Measurements from ENCODE around the gene FOSB.

FOSB gene

GRCh38 chr19:45442408-45442777, 25.4 kb upstream of the FOSB start:
- peaks cover 33% of the 10 kb centered on the region for H3K4me1 Mint-ChIP-seq
- no peak for TF ChIP-seq CTCF (IDR thresholded peaks at IDR 0.05; ENCODE audit: unreplicated experiment in 3 of 3)
- H3K27me3 Mint-ChIP-seq (ENCODE audit: low read depth): no peaks in the 10 kb centered on the region
- H3K27ac Mint-ChIP-seq: peak overlapping the region; percentile 24 to 59 (median 34)
- H3K4me3 Mint-ChIP-seq: peak overlapping the region; percentile 81 to 92 (median 85)
- H3K36me3 Mint-ChIP-seq (ENCODE audit: low read depth): no peaks in the 10 kb centered on the region
- H3K9me3 Mint-ChIP-seq: no peaks in the 10 kb centered on the region

- no peaks in the 10 kb centered on the region for H3K27me3 Mint-ChIP-seq (ENCODE audit: low read depth)
- peaks cover 36% of the 10 kb centered on the region for H3K4me1 Mint-ChIP-seq
- H3K4me3 Mint-ChIP-seq: peak overlapping the region; percentile 81 to 92 (median 85)
- H3K9me3 Mint-ChIP-seq: no peaks in the 10 kb centered on the region
- no peak for TF ChIP-seq CTCF (IDR thresholded peaks at IDR 0.05; ENCODE audit: unreplicated experiment in 3 of 3)
- no peaks in the 10 kb centered on the region for H3K36me3 Mint-ChIP-seq (ENCODE audit: low read depth)
- H3K27ac Mint-ChIP-seq: peak overlapping the region; percentile 24 to 59 (median 34)
Measured at GRCh38 chr19:45442778-45443461, 24.9 kb upstream of the FOSB start.

GRCh38 chr19:45443462-45444317, 24.1 kb upstream of the FOSB start:
- no peaks in the 10 kb centered on the region for H3K9me3 Mint-ChIP-seq
- no peaks in the 10 kb centered on the region for H3K36me3 Mint-ChIP-seq (ENCODE audit: low read depth)
- H3K27ac Mint-ChIP-seq: peak overlapping the region; percentile 66 to 92 (median 73)
- peaks cover 36% of the 10 kb centered on the region for H3K4me1 Mint-ChIP-seq
- no peaks in the 10 kb centered on the region for H3K27me3 Mint-ChIP-seq (ENCODE audit: low read depth)
- H3K4me3 Mint-ChIP-seq: peak overlapping the region; percentile 90 to 92 (median 92)
- no peak for TF ChIP-seq CTCF (IDR thresholded peaks at IDR 0.05; ENCODE audit: unreplicated experiment in 3 of 3)

- Mint-ChIP-seq H3K27me3 (ENCODE audit: low read depth) (no peaks in the 10 kb centered on the region), H3K36me3 (ENCODE audit: low read depth) (no peaks in the 10 kb centered on the region), H3K9me3 (no peaks in the 10 kb centered on the region), H3K4me1 (peaks cover 42% of the 10 kb centered on the region), H3K4me3 (peak overlapping the region; percentile 55 to 92 (median 70)), H3K27ac (peak overlapping the region; percentile 67 to 92 (median 76))
- no peak for TF ChIP-seq CTCF (IDR thresholded peaks at IDR 0.05; ENCODE audit: unreplicated experiment in 3 of 3)
Measured at GRCh38 chr19:45444318-45445041, 23.3 kb upstream of the FOSB start.

GRCh38 chr19:45445139-45445538, 22.7 kb upstream of the FOSB start:
- no peaks in the 10 kb centered on the region for H3K36me3 Mint-ChIP-seq (ENCODE audit: low read depth)
- H3K9me3 Mint-ChIP-seq: no peaks in the 10 kb centered on the region
- peaks cover 44% of the 10 kb centered on the region for H3K4me1 Mint-ChIP-seq
- no peaks in the 10 kb centered on the region for H3K27me3 Mint-ChIP-seq (ENCODE audit: low read depth)
- H3K27ac Mint-ChIP-seq: peak overlapping the region; percentile 67 to 92 (median 76)
- TF ChIP-seq CTCF (IDR thresholded peaks at IDR 0.05; ENCODE audit: unreplicated experiment in 3 of 3): no peak
- peak overlapping the region; percentile 55 to 92 (median 70) for H3K4me3 Mint-ChIP-seq
